H9 (cell line): ENCODE results near the gene MKI67. TPM values are rescaled to one million over a fixed set of nuclear protein-coding genes. Genes with fewer than 3 reads are reported as not detected.

ENCODE experiments used
- DNase-seq: peaks from one replicate; pipeline ENCODE4 v3.0.0-alpha.2; 2017
- H2AFZ ChIP-seq: one replicate; pipeline ENCODE4 v1.6.1; 2013; ENCODE audit warnings: mild to moderate bottlenecking, low read length, control low read depth, moderate library complexity
- H2AK5ac ChIP-seq: 2 replicates; pipeline ENCODE4 v1.6.1; 2013; ENCODE audit warnings: low read length, control low read depth, mixed read lengths; ENCODE audit not compliant: insufficient read length
- H2BK120ac ChIP-seq: one replicate; pipeline ENCODE4 v1.6.1; 2013; ENCODE audit warnings: low read depth, mild to moderate bottlenecking, low read length, control low read depth, inconsistent platforms; ENCODE audit not compliant: poor library complexity, severe bottlenecking
- H2BK12ac ChIP-seq: 2 replicates; pipeline ENCODE4 v1.6.1; 2013; ENCODE audit warnings: low read length, control low read depth, mixed read lengths, low read depth; ENCODE audit not compliant: insufficient read length
- H2BK15ac ChIP-seq: 2 replicates; pipeline ENCODE4 v1.6.1; 2013; ENCODE audit warnings: low read depth, low read length, control low read depth
- H2BK20ac ChIP-seq: one replicate; pipeline ENCODE4 v1.6.1; 2013; ENCODE audit warnings: low read depth, mild to moderate bottlenecking, low read length, control low read depth, inconsistent platforms; ENCODE audit not compliant: poor library complexity, severe bottlenecking
- H2BK5ac ChIP-seq: 2 replicates; pipeline ENCODE4 v1.6.1; 2013; ENCODE audit warnings: low read length, control low read depth, mixed read lengths; ENCODE audit not compliant: insufficient read length
- H3K14ac ChIP-seq: 2 replicates; pipeline ENCODE4 v1.6.1; 2013; ENCODE audit warnings: low read length, control low read depth; ENCODE audit not compliant: insufficient read depth
- H3K18ac ChIP-seq: 2 replicates; pipeline ENCODE4 v1.6.1; 2013; ENCODE audit warnings: low read depth, mild to moderate bottlenecking, mixed read lengths, low read length, control low read depth; ENCODE audit not compliant: insufficient read length
- H3K23ac ChIP-seq: 2 replicates; pipeline ENCODE4 v1.6.1; 2013; ENCODE audit warnings: low read length, control low read depth, mixed read lengths, low read depth; ENCODE audit not compliant: insufficient read length
- H3K23me2 ChIP-seq: 2 replicates; pipeline ENCODE4 v1.6.1; 2013; ENCODE audit warnings: low read depth, mild to moderate bottlenecking, mixed read lengths, low read length, control low read depth; ENCODE audit not compliant: insufficient read length, poor library complexity, severe bottlenecking
- H3K27ac ChIP-seq: 2 replicates; pipeline ENCODE4 v1.5.1; 2013; ENCODE audit warnings: low read length, control low read depth, mixed read lengths, low read depth; ENCODE audit not compliant: insufficient read length
- H3K27me3 ChIP-seq: 2 replicates; pipeline ENCODE4 v1.6.1; 2013; ENCODE audit warnings: low read length, control low read depth, inconsistent platforms; ENCODE audit not compliant: insufficient read depth
- H3K4ac ChIP-seq: 2 replicates; pipeline ENCODE4 v1.6.1; 2013; ENCODE audit warnings: low read depth, mild to moderate bottlenecking, control low read depth, inconsistent platforms, low read length, moderate library complexity
- H3K4me1 ChIP-seq: 2 replicates; pipeline ENCODE4 v1.6.1; 2013; ENCODE audit warnings: low read length, control low read depth, inconsistent platforms; ENCODE audit not compliant: insufficient read depth
- H3K4me2 ChIP-seq: 2 replicates; pipeline ENCODE4 v1.6.1; 2013; ENCODE audit warnings: low read length, control low read depth, mixed read lengths; ENCODE audit not compliant: insufficient read length, insufficient read depth
- H3K56ac ChIP-seq: 2 replicates; pipeline ENCODE4 v1.6.1; 2013; ENCODE audit warnings: low read depth, mild to moderate bottlenecking, mixed read lengths, low read length, control low read depth; ENCODE audit not compliant: insufficient read length
- H3K79me1 ChIP-seq: 2 replicates; pipeline ENCODE4 v1.6.1; 2013; ENCODE audit warnings: low read depth, mild to moderate bottlenecking, moderate library complexity, low read length, control low read depth, inconsistent platforms; ENCODE audit not compliant: insufficient read depth, poor library complexity, severe bottlenecking
- H3K79me2 ChIP-seq: 2 replicates; pipeline ENCODE4 v1.6.1; 2013; ENCODE audit warnings: low read length, control low read depth, inconsistent platforms; ENCODE audit not compliant: insufficient read depth
- H3K9ac ChIP-seq: 2 replicates; pipeline ENCODE4 v1.6.1; 2013; ENCODE audit warnings: low read length, control low read depth, mixed read lengths; ENCODE audit not compliant: insufficient read length; ENCODE audit errors: extremely low read depth
- H3K9me3 ChIP-seq: one replicate; pipeline ENCODE4 v1.6.1; 2013; ENCODE audit warnings: low read depth, low read length, inconsistent platforms; ENCODE audit not compliant: control insufficient read depth
- H3T11ph ChIP-seq: one replicate; pipeline ENCODE4 v1.6.1; 2013; ENCODE audit warnings: mild to moderate bottlenecking, low read length, control low read depth, inconsistent platforms
- H4K20me1 ChIP-seq: one replicate; pipeline ENCODE4 v1.6.1; 2013; ENCODE audit not compliant: control insufficient read depth, insufficient read length, insufficient read depth
- H4K5ac ChIP-seq: 2 replicates; pipeline ENCODE4 v1.6.1; 2013; ENCODE audit warnings: low read depth, mild to moderate bottlenecking, mixed read lengths, low read length, control low read depth; ENCODE audit not compliant: insufficient read length
- H4K8ac ChIP-seq: replicated peaks from 2 replicates; pipeline ENCODE4 v1.6.1; 2013; ENCODE audit warnings: low read length, control low read depth, mixed read lengths, low read depth; ENCODE audit not compliant: insufficient read length
- H4K91ac ChIP-seq: 2 replicates; pipeline ENCODE4 v1.6.1; 2013; ENCODE audit warnings: low read depth, mild to moderate bottlenecking, moderate library complexity, mixed read lengths, low read length, control low read depth; ENCODE audit not compliant: insufficient read length
- H3K27ac Mint-ChIP-seq, 3 experiments: 2 replicates in 2 of 3; 3 replicates in 1 of 3; pipeline ENCODE4 v1.8.0; 2020 to 2021; ENCODE audit warnings: mixed read lengths in 3 of 3, mild to moderate bottlenecking in 1 of 3, moderate library complexity in 1 of 3
- H3K27me3 Mint-ChIP-seq: 2 replicates; pipeline ENCODE4 v1.8.0; 2021; ENCODE audit warnings: low read depth, mild to moderate bottlenecking, moderate library complexity, mixed read lengths
- H3K36me3 Mint-ChIP-seq, 3 experiments: 2 replicates in 2 of 3; 3 replicates in 1 of 3; pipeline ENCODE4 v1.8.0; 2020 to 2021; ENCODE audit warnings: low read depth in 3 of 3, mixed read lengths in 3 of 3; ENCODE audit not compliant: insufficient read depth in 1 of 3
- H3K4me1 Mint-ChIP-seq, 2 experiments: 2 replicates each; pipeline ENCODE4 v1.8.0; 2020; ENCODE audit warnings: mixed read lengths in 2 of 2
- H3K4me3 Mint-ChIP-seq, 2 experiments: 2 replicates in 1 of 2; 3 replicates in 1 of 2; pipeline ENCODE4 v1.8.0; 2020 to 2021; ENCODE audit warnings: mild to moderate bottlenecking in 2 of 2, mixed read lengths in 2 of 2, moderate library complexity in 1 of 2
- H3K9me3 Mint-ChIP-seq, 2 experiments: 2 replicates in 1 of 2; 3 replicates in 1 of 2; pipeline ENCODE4 v1.8.0; 2020; ENCODE audit warnings: mild to moderate bottlenecking in 2 of 2, mixed read lengths in 2 of 2, moderate library complexity in 1 of 2
- CTCF ChIP-seq: fragments of 200-600 bp; sonication (generic); conservative IDR thresholded peaks from 3 replicates; pipeline ENCODE4 v1.8.0; 2021; ENCODE audit warnings: antibody characterized with exemption, mild to moderate bottlenecking
- WGBS: extraction: QIAGEN DNeasy Blood & Tissue Kit; methylation state at CpG from one replicate; pipeline ENCODE4 v1.1.7; 2013; ENCODE audit warnings: missing lambda C conversion rate, low lambda C conversion rate, mixed read lengths; ENCODE audit not compliant: insufficient read length; ENCODE audit errors: extremely low coverage; 5-methylcytosine and 5-hydroxymethylcytosine counted together
- total RNA-seq: library from RNA; stranded (reverse); gene quantifications from 2 replicates; pipeline ENCODE4 v1.2.1, GENCODE V29; 2021

The MKI67 gene
- total RNA-seq, 1 experiment from 2014 or later, result 108 TPM

GRCh38 chr10:128087884-128088709, 38.1 kb downstream of the MKI67 start:
- no peak overlapping the region for H3T11ph ChIP-seq
- H2AFZ ChIP-seq, result no peak overlapping the region
- peak; percentile 67 for DNase-seq
- Mint-ChIP-seq H3K27ac (no peak overlapping the region), H3K27me3 (no peaks in the 10 kb centered on the region; the same call in none of the 2 replicates), H3K9me3 (no peaks in the 10 kb centered on the region), H3K36me3 (no peaks in the 10 kb centered on the region), H3K4me3 (no peak overlapping the region), H3K4me1 (peaks cover 46% of the 10 kb centered on the region in 2 experiments)
- H3K27me3 ChIP-seq, result no peaks in the 10 kb centered on the region
- no peak overlapping the region for H4K8ac ChIP-seq
- H2BK12ac ChIP-seq, result no peak overlapping the region
- no peak overlapping the region for H4K5ac ChIP-seq
- H3K79me1 ChIP-seq, result no peaks in the 10 kb centered on the region
- no peak overlapping the region for H2BK15ac ChIP-seq
- H3K4me2 ChIP-seq, result no peak overlapping the region
- H3K23ac ChIP-seq, result no peak overlapping the region
- H3K9me3 ChIP-seq, result no peaks in the 10 kb centered on the region
- WGBS, result no CpG with 5 or more reads among the region's 12 CpGs
- H3K79me2 ChIP-seq, result no peaks in the 10 kb centered on the region
- H3K27ac ChIP-seq, result no peak overlapping the region
- no peak overlapping the region for H2BK20ac ChIP-seq
- no peak overlapping the region for H3K4ac ChIP-seq
- no peak overlapping the region for H3K18ac ChIP-seq
- no peak overlapping the region for H4K91ac ChIP-seq
- H3K4me1 ChIP-seq, result peaks cover 15% of the 10 kb centered on the region
- peak; percentile 57 for TF ChIP-seq CTCF
- H3K14ac ChIP-seq, result no peak overlapping the region
- H4K20me1 ChIP-seq, result no peaks in the 10 kb centered on the region
- H3K56ac ChIP-seq, result no peak overlapping the region
- no peak overlapping the region for H2BK120ac ChIP-seq
- H2BK5ac ChIP-seq, result no peak overlapping the region
- no peak overlapping the region for H3K9ac ChIP-seq
- H2AK5ac ChIP-seq, result no peak overlapping the region
- H3K23me2 ChIP-seq, result no peaks in the 10 kb centered on the region
